ENCODE data around the gene LMNTD1. TPM values are rescaled to one million over a fixed set of nuclear protein-coding genes. Genes with fewer than 3 reads are reported as not detected.
A peak's percentile ranks its signal among the peaks of the same experiment; 100 is the strongest.

LMNTD1 gene
- total RNA-seq, 2 donors from 2014 or later = 36.9 to 54.7 TPM

DNA sequence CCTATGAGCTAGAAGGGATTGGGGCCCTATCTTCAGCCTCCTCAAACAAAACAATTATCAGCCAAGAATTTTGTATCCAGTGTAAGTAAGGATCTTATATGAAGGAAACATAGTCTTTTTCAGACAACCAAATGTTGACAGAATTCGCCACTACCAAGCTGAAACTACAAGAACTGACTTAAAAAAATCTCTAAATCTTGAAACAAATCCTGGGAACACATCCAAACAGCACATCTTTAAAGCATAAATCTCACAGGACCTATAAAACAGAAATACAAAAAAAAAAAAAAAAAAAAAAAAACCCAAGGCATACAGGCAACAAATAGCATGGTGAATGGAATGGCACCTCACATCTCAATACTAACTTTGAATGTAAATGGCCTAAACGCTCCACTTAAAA lies 41.3 kb upstream of the LMNTD1 start:
- H3K4me3 ChIP-seq (ENCODE audit: low read length) = peak overlapping the region; percentile 47
- no peak overlapping the region for H3K27ac ChIP-seq (ENCODE audit: low read depth, low read length)
- H3K27ac Mint-ChIP-seq = peak overlapping the region; percentile 83
- peaks cover 30% of the 10 kb centered on the region for H3K36me3 ChIP-seq (ENCODE audit: control insufficient read depth, insufficient read depth, low read length)
- H3K9me3 Mint-ChIP-seq = peaks cover 55% of the 10 kb centered on the region
- no peaks in the 10 kb centered on the region for H3K27me3 Mint-ChIP-seq (ENCODE audit: insufficient read depth)
- no peaks in the 10 kb centered on the region for H3K27me3 ChIP-seq (ENCODE audit: control insufficient read depth, insufficient read depth, low read length, poor library complexity, severe bottlenecking)
- no peak for DNase-seq
- H3K4me1 ChIP-seq (ENCODE audit: control insufficient read depth, insufficient read depth, low read length) = peaks cover 7% of the 10 kb centered on the region
- TF ChIP-seq, protein P1, sequence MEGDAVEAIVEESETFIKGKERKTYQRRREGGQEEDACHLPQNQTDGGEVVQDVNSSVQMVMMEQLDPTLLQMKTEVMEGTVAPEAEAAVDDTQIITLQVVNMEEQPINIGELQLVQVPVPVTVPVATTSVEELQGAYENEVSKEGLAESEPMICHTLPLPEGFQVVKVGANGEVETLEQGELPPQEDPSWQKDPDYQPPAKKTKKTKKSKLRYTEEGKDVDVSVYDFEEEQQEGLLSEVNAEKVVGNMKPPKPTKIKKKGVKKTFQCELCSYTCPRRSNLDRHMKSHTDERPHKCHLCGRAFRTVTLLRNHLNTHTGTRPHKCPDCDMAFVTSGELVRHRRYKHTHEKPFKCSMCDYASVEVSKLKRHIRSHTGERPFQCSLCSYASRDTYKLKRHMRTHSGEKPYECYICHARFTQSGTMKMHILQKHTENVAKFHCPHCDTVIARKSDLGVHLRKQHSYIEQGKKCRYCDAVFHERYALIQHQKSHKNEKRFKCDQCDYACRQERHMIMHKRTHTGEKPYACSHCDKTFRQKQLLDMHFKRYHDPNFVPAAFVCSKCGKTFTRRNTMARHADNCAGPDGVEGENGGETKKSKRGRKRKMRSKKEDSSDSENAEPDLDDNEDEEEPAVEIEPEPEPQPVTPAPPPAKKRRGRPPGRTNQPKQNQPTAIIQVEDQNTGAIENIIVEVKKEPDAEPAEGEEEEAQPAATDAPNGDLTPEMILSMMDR (conservative IDR thresholded peaks at IDR 0.05) = no peak
- WGBS, 2 experiments (ENCODE audit: insufficient coverage in 1 of 2, insufficient read length in 1 of 2) = 63% methylated on average over 2 of the region's 2 CpGs; no CpG with 5 or more reads in 1 of the 2 experiments
- H3K36me3 Mint-ChIP-seq (ENCODE audit: low read depth) = peaks cover 55% of the 10 kb centered on the region
- H3K9ac ChIP-seq (ENCODE audit: extremely low read depth, low read length, poor library complexity, severe bottlenecking) = no peak overlapping the region
- peaks cover 47% of the 10 kb centered on the region for H3K9me3 ChIP-seq (ENCODE audit: control insufficient read depth, low read length)
- peak overlapping the region; percentile 8 for H3K4me3 Mint-ChIP-seq
- H3K4me1 Mint-ChIP-seq = peaks cover 65% of the 10 kb centered on the region

DNA sequence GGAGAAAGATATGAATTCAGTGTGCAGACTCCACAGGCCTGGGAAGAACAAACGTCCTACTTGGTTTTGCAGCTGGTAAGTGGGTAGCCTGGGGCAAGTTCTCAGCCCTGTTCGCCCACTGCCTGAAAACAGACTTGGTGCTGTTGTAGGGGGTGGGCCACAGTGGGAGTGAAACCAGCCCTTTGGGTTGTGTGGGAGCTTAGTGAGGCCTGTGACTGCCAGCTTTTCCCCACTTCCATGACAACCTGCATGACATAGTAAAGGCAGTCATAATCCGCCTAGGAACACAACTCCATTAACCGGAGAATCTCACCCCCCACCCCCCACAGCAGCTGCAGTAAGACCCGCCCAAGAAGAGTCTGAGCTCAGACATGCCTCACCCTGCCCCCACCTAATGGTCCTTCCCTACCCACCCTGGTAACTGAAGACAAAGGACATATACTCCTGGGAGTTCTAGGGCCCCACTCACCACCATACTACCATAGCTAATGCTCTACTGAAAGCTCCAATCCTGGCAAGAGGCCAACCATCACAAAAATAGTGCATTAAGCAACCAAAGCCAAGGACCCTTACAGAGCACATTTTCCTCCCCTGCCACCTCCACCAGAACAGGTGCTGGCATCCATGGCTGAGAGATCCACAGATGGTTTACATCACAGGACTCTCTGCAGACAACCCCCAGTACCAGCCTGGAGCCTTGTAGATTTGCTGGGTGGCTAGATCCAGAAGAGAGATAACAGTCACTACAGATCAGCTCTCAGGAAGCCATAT lies 39.8 kb upstream of the LMNTD1 start:
- peaks cover 41% of the 10 kb centered on the region for H3K36me3 Mint-ChIP-seq (ENCODE audit: low read depth)
- peak overlapping the region; percentile 25 for H3K4me3 ChIP-seq (ENCODE audit: low read length)
- H3K27ac ChIP-seq (ENCODE audit: low read depth, low read length) = no peak overlapping the region
- H3K4me1 Mint-ChIP-seq = peaks cover 65% of the 10 kb centered on the region
- peaks cover 47% of the 10 kb centered on the region for H3K9me3 Mint-ChIP-seq
- WGBS, 2 experiments (ENCODE audit: insufficient coverage in 1 of 2, insufficient read length in 1 of 2) = 88 to 100% methylated on average over 1 to 4 of the region's 5 CpGs
- no peak for DNase-seq
- H3K4me1 ChIP-seq (ENCODE audit: control insufficient read depth, insufficient read depth, low read length) = peaks cover 7% of the 10 kb centered on the region
- H3K27me3 ChIP-seq (ENCODE audit: control insufficient read depth, insufficient read depth, low read length, poor library complexity, severe bottlenecking) = no peaks in the 10 kb centered on the region
- peaks cover 46% of the 10 kb centered on the region for H3K9me3 ChIP-seq (ENCODE audit: control insufficient read depth, low read length)
- TF ChIP-seq, protein P1 (conservative IDR thresholded peaks at IDR 0.05) = no peak
- no peaks in the 10 kb centered on the region for H3K27me3 Mint-ChIP-seq (ENCODE audit: insufficient read depth)
- H3K4me3 Mint-ChIP-seq = peak overlapping the region; percentile 8
- no peak overlapping the region for H3K9ac ChIP-seq (ENCODE audit: extremely low read depth, low read length, poor library complexity, severe bottlenecking)
- H3K27ac Mint-ChIP-seq = peak overlapping the region; percentile 83
- H3K36me3 ChIP-seq (ENCODE audit: control insufficient read depth, insufficient read depth, low read length) = peaks cover 36% of the 10 kb centered on the region

DNA sequence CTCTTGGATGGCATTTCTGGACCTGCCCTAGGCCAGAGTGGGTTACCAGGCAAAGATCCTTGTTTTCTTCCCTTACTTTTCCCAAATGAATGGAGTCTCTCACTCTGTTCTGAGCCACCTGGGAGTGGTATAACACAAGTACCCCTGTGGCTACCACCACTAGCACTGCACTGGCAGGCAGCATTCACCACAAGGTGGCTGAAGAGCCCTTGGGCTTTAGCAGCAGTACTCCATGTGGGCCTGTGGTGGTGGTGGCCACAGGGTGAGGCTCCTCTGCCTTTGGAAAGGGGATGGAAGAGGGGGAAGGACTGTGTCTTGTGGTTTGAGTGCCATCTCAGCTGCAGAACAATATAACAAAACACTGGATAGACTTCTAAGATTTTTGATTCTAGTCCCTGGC lies 38.1 kb upstream of the LMNTD1 start:
- DNase-seq = peak; percentile 87
- Histone ChIP-seq H3K27me3 (ENCODE audit: control insufficient read depth, insufficient read depth, low read length, poor library complexity, severe bottlenecking) (no peaks in the 10 kb centered on the region), H3K9me3 (ENCODE audit: control insufficient read depth, low read length) (peaks cover 49% of the 10 kb centered on the region), H3K36me3 (ENCODE audit: control insufficient read depth, insufficient read depth, low read length) (peaks cover 42% of the 10 kb centered on the region), H3K4me3 (ENCODE audit: low read length) (no peak overlapping the region), H3K4me1 (ENCODE audit: control insufficient read depth, insufficient read depth, low read length) (peaks cover 4% of the 10 kb centered on the region), H3K9ac (ENCODE audit: extremely low read depth, low read length, poor library complexity, severe bottlenecking) (no peak overlapping the region), H3K27ac (ENCODE audit: low read depth, low read length) (no peak overlapping the region)
- Mint-ChIP-seq H3K27ac (peak overlapping the region; percentile 14), H3K27me3 (ENCODE audit: insufficient read depth) (no peaks in the 10 kb centered on the region), H3K4me3 (peak overlapping the region; percentile 5), H3K9me3 (peaks cover 42% of the 10 kb centered on the region), H3K36me3 (ENCODE audit: low read depth) (peaks cover 38% of the 10 kb centered on the region), H3K4me1 (peaks cover 56% of the 10 kb centered on the region)
- TF ChIP-seq, protein P1 (conservative IDR thresholded peaks at IDR 0.05) = peak; percentile 97
